Measurements from ENCODE around the gene FUCA1. TPM values are rescaled to one million over a fixed set of nuclear protein-coding genes. Genes with fewer than 3 reads are reported as not detected.

The FUCA1 gene
- total RNA-seq, 1 experiment from 2014 or later, result 20.3 TPM

GRCh38 chr1:23845163-23845562 lies 22.9 kb downstream of the FUCA1 start:
- DNase-seq (no peak), ATAC-seq (no peak)
- Histone ChIP-seq H3K27ac (ENCODE audit: low read length) (no peak overlapping the region), H3K4me1 (ENCODE audit: insufficient read depth, low read length) (no peaks in the 10 kb centered on the region), H3K4me3 (ENCODE audit: low read length) (no peak overlapping the region), H3F3A (ENCODE audit: low read length, unreplicated experiment) (no peaks in the 10 kb centered on the region), H4K20me1 (ENCODE audit: low read length) (no peaks in the 10 kb centered on the region), H3K36me3 (ENCODE audit: low read depth, low read length) (peaks cover 18% of the 10 kb centered on the region), H3K9me3 (ENCODE audit: low read length) (no peaks in the 10 kb centered on the region), H3K9ac (ENCODE audit: low read length) (no peak overlapping the region), H3K79me2 (ENCODE audit: low read length) (no peaks in the 10 kb centered on the region), H2AFZ (ENCODE audit: low read length) (no peak overlapping the region), H3K9me2 (replicated peaks; ENCODE audit: low read length) (no peaks in the 10 kb centered on the region), H3K27me3 (ENCODE audit: low read length) (no peaks in the 10 kb centered on the region), H3K4me2 (ENCODE audit: low read length) (no peak overlapping the region)
- ChIA-PET POLR2A (ENCODE audit: unreplicated experiment) (no interaction called here), CTCF (no interaction called here)
- BruUV-seq (replicated peaks), result TSS peak; percentile 43
- intact Hi-C loops (cut with micrococcal nuclease), result no loop called here
- no peak for TF ChIP-seq EZH2phosphoT487 (IDR thresholded peaks at IDR 0.05; ENCODE audit: borderline replicate concordance, low read length)
- TF ChIP-seq CTCF (conservative IDR thresholded peaks at IDR 0.05; ENCODE audit: low read depth, low read length), result no peak

- no peaks in the 10 kb centered on the region for H3K9me3 ChIP-seq (ENCODE audit: low read length)
- DNase-seq (no peak), ATAC-seq (no peak)
- H3K9ac ChIP-seq (ENCODE audit: low read length), result no peak overlapping the region
- no peak overlapping the region for H3K4me3 ChIP-seq (ENCODE audit: low read length)
- CTCF ChIA-PET, result no interaction called here
- H2AFZ ChIP-seq (ENCODE audit: low read length), result no peak overlapping the region
- no peaks in the 10 kb centered on the region for H3K79me2 ChIP-seq (ENCODE audit: low read length)
- no peaks in the 10 kb centered on the region for H3F3A ChIP-seq (ENCODE audit: low read length, unreplicated experiment)
- H3K9me2 ChIP-seq (replicated peaks; ENCODE audit: low read length), result no peaks in the 10 kb centered on the region
- no peak overlapping the region for H3K4me2 ChIP-seq (ENCODE audit: low read length)
- H4K20me1 ChIP-seq (ENCODE audit: low read length), result no peaks in the 10 kb centered on the region
- TF ChIP-seq EZH2 (IDR thresholded peaks at IDR 0.05; ENCODE audit: low read length, unreplicated experiment) (no peak), EZH2phosphoT487 (IDR thresholded peaks at IDR 0.05; ENCODE audit: borderline replicate concordance, low read length) (no peak), CTCF (conservative IDR thresholded peaks at IDR 0.05; ENCODE audit: low read depth, low read length) (no peak)
- H3K27me3 ChIP-seq (ENCODE audit: low read length), result no peaks in the 10 kb centered on the region
- no peak overlapping the region for H3K27ac ChIP-seq (ENCODE audit: low read length)
- POLR2A ChIA-PET (ENCODE audit: unreplicated experiment), result no interaction called here
- no peaks in the 10 kb centered on the region for H3K4me1 ChIP-seq (ENCODE audit: insufficient read depth, low read length)
- peaks cover 17% of the 10 kb centered on the region for H3K36me3 ChIP-seq (ENCODE audit: low read depth, low read length)
- intact Hi-C loops (cut with micrococcal nuclease), result no loop called here
- no TSS peak for BruUV-seq (replicated peaks)
Measured at GRCh38 chr1:23843644-23844043, 24.4 kb downstream of the FUCA1 start.

- POLR2A ChIA-PET (ENCODE audit: unreplicated experiment), result no interaction called here
- intact Hi-C loops (cut with micrococcal nuclease), result no loop called here
- TF ChIP-seq EZH2 (IDR thresholded peaks at IDR 0.05; ENCODE audit: low read length, unreplicated experiment) (no peak), CTCF (conservative IDR thresholded peaks at IDR 0.05; ENCODE audit: low read depth, low read length) (no peak)
- no peaks in the 10 kb centered on the region for H3F3A ChIP-seq (ENCODE audit: low read length, unreplicated experiment)
- ATAC-seq, result peak; percentile 97
- no peaks in the 10 kb centered on the region for H3K9me3 ChIP-seq (ENCODE audit: low read length)
- peak; percentile 49 for DNase-seq
- H3K4me3 ChIP-seq (ENCODE audit: low read length), result peak overlapping the region; percentile 62
- H3K27me3 ChIP-seq (ENCODE audit: low read length), result no peaks in the 10 kb centered on the region
- no peak overlapping the region for H3K9ac ChIP-seq (ENCODE audit: low read length)
- CTCF ChIA-PET, result no interaction called here
- H3K79me2 ChIP-seq (ENCODE audit: low read length), result no peaks in the 10 kb centered on the region
- no peaks in the 10 kb centered on the region for H4K20me1 ChIP-seq (ENCODE audit: low read length)
- peak overlapping the region; percentile 83 for H3K4me2 ChIP-seq (ENCODE audit: low read length)
- H3K36me3 ChIP-seq (ENCODE audit: low read depth, low read length), result no peaks in the 10 kb centered on the region
- no TSS peak for BruUV-seq (replicated peaks)
- H3K9me2 ChIP-seq (replicated peaks; ENCODE audit: low read length), result no peaks in the 10 kb centered on the region
- H3K4me1 ChIP-seq (ENCODE audit: insufficient read depth, low read length), result peaks cover 5% of the 10 kb centered on the region; the same call in 1 of the 2 replicates
- peak overlapping the region; percentile 72 for H2AFZ ChIP-seq (ENCODE audit: low read length)
- no peak overlapping the region for H3K27ac ChIP-seq (ENCODE audit: low read length)
Measured at GRCh38 chr1:23838401-23838866, 29.7 kb downstream of the FUCA1 start.

Data from PC-3 (cell line).